Psoas muscle (tissue), 8 donors: ENCODE data around the gene CMTM2. TPM values are rescaled to one million over a fixed set of nuclear protein-coding genes. Genes with fewer than 3 reads are reported as not detected.
"Not testable (repeated sequence)": the region's sequence is repeated elsewhere in the genome, so short reads cannot be mapped to it uniquely, and the experiment has no call there.

Experiments used
- ATAC-seq, 4 donors: fragments of 200-7000 bp; cut with Tn5 transposase; one replicate each; pipeline ENCODE4 v1.9.1; 2020; ENCODE audit warnings: moderate library complexity in 3 of 4, mild to moderate bottlenecking in 2 of 4
- DNase-seq, 2 donors: peaks; one replicate each; pipeline ENCODE4 v3.0.0-alpha.2; 2020
- H3K27ac ChIP-seq: fragments of 200-600 bp; one replicate; pipeline ENCODE4 v1.8.0; 2022
- H3K27me3 ChIP-seq, 3 donors: fragments of 200-600 bp in 1 of 3; one replicate each; pipeline versions ENCODE4 v1.6.1 to v1.8.0; 2013 to 2022; ENCODE audit warnings: low read length in 2 of 3, mild to moderate bottlenecking in 2 of 3, moderate library complexity in 1 of 3; ENCODE audit not compliant: insufficient read depth in 3 of 3
- H3K36me3 ChIP-seq, 2 donors: fragments of 200-600 bp in 1 of 2; one replicate each; pipeline versions ENCODE4 v1.6.1 to v1.8.0; 2013 to 2022; ENCODE audit warnings: low read depth in 1 of 2, mild to moderate bottlenecking in 1 of 2, moderate library complexity in 1 of 2; ENCODE audit not compliant: insufficient read depth in 1 of 2
- H3K4me1 ChIP-seq: fragments of 200-600 bp; one replicate; pipeline ENCODE4 v1.8.0; 2022
- H3K4me3 ChIP-seq: fragments of 200-600 bp; one replicate; pipeline ENCODE4 v1.8.0; 2022; ENCODE audit warnings: mild to moderate bottlenecking
- H3K9me3 ChIP-seq: fragments of 200-600 bp; one replicate; pipeline ENCODE4 v1.8.0; 2022
- WGBS, 3 donors: extraction: QIAGEN DNeasy Blood & Tissue Kit; methylation state at CpG; one replicate each; pipeline versions ENCODE4 v1.1.6 to v1.1.7; 2013; 5-methylcytosine and 5-hydroxymethylcytosine counted together
- intact Hi-C, 2 donors: fragments of 100-400 bp; cut with DNase I; formaldehyde crosslinking; loops; one replicate each; pipeline versions ENCODE4 v1.11.0 to v1.14.2; 2022
- polyA plus RNA-seq, 3 donors: library from polyadenylated mRNA; stranded (reverse); fragments of 200-250 nt; gene quantifications; one replicate each; pipeline ENCODE4 v1.2.3, GENCODE V29; 2013
- total RNA-seq, 4 donors: library from RNA; stranded (reverse); fragmentation: NEBNext Ultra II Directional in 2 of 4; extraction: Animal tissue kit (Norgen Biotek cat#: 25700) in 2 of 4; gene quantifications; one replicate each; pipeline versions ENCODE4 v1.2.1 to v1.2.4, GENCODE V29; 2021 to 2023
- TF ChIP-seq, protein P1 (sequence below): fragments of 200-600 bp; IDR thresholded peaks from one replicate; pipeline ENCODE4 v1.8.0; 2022; ENCODE audit warnings: antibody characterized with exemption
- donor health status: healthy with polysubstance abuse.
- donor health status: DM: no; HTN: no; CAD: no; lungs with moderate emphysema.
- donor health status: Bipolar disorder and iron deficiency.
- donor health status: healthy.
- donor health status: DM: yes; HTN: yes; CAD: no.
- donor health status: DM: no; HTN: no; CAD: no.
- donor health status: DM: no; HTN: no; CAD: no.
- donor health status: DM: yes; HTN: yes; CAD: no.

Gene CMTM2
- total and polyA plus RNA-seq, 7 donors = 0.17 TPM; not detected in 6

DNA sequence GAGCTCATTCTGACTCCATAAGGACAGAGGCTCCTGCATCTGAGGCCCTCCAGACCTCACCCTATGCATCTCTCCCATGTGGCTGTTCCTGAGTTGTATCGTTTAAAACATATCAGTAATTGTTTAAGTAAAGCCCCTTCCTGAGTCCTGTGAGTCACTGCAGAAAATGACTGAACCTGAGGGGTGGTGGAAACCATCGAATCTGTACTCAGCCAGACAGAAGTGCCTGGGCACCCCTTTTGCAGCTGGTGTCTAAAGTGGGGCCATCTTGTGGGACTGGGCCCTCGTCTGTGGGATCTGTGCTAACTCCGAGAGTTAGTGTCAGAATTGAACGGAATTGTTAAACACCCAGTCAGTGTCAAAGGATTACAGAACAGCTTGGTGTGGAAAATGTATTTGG, 50.6 kb downstream of the CMTM2 start:
- DNase-seq = no peak
- no peaks in the 10 kb centered on the region for H3K27me3 ChIP-seq
- H3K36me3 ChIP-seq = no peaks in the 10 kb centered on the region
- intact Hi-C loops = no loop called here
- no peak overlapping the region for H3K4me3 ChIP-seq
- TF ChIP-seq, protein P1, sequence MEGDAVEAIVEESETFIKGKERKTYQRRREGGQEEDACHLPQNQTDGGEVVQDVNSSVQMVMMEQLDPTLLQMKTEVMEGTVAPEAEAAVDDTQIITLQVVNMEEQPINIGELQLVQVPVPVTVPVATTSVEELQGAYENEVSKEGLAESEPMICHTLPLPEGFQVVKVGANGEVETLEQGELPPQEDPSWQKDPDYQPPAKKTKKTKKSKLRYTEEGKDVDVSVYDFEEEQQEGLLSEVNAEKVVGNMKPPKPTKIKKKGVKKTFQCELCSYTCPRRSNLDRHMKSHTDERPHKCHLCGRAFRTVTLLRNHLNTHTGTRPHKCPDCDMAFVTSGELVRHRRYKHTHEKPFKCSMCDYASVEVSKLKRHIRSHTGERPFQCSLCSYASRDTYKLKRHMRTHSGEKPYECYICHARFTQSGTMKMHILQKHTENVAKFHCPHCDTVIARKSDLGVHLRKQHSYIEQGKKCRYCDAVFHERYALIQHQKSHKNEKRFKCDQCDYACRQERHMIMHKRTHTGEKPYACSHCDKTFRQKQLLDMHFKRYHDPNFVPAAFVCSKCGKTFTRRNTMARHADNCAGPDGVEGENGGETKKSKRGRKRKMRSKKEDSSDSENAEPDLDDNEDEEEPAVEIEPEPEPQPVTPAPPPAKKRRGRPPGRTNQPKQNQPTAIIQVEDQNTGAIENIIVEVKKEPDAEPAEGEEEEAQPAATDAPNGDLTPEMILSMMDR = no peak
- no peaks in the 10 kb centered on the region for H3K9me3 ChIP-seq
- ATAC-seq = no peak
- no peaks in the 10 kb centered on the region for H3K4me1 ChIP-seq
- no peak overlapping the region for H3K27ac ChIP-seq
- WGBS, 3 donors = 89 to 93% (median 91%) methylated on average over 5 of the region's 5 CpGs

DNA sequence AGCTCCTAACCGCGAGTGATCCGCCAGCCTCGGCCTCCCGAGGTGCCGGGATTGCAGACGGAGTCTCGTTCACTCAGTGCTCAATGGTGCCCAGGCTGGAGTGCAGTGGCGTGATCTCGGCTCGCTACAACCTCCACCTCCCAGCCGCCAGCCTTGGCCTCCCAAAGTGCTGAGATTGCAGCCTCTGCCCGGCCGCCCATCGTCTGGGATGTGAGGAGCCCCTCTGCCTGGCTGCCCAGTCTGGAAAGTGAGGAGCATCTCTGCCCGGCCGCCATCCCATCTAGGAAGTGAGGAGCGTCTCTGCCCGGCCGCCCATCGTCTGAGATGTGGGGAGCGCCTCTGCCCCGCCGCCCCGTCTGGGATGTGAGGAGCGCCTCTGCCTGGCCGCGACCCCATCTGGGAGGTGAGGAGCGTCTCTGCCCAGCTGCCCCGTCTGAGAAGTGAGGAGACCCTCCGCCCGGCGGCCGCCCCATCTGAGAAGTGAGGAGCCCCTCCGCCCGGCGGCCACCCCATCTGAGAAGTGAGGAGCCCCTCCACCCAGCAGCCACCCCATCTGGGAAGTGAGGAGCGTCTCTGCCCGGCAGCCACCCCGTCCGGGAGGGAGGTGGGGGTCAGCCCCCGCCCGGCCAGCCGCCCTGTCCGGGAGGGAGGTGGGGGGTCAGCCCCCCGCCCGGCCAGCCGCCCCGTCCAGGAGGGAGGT, 51.4 kb downstream of the CMTM2 start:
- H3K36me3 ChIP-seq, ATAC-seq, H3K27ac ChIP-seq, H3K9me3 ChIP-seq, H3K27me3 ChIP-seq, intact Hi-C loops, DNase-seq, H3K4me1 ChIP-seq, H3K4me3 ChIP-seq: not testable (repeated sequence)
- WGBS, 3 donors = 93 to 96% (median 96%) methylated on average over 9 to 28 of the region's 49 CpGs

DNA sequence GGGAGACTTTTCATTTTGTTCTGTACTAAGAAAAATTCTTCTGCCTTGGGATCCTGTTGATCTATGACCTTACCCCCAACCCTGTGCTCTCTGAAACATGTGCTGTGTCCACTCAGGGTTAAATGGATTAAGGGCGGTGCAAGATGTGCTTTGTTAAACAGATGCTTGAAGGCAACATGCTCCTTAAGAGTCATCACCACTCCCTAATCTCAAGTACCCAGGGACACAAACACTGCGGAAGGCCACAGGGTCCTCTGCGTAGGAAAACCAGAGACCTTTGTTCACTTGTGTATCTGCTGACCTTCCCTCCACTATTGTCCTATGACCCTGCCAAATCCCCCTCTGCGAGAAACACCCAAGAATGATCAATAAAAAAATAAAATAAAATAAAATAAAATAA, 52.3 kb downstream of the CMTM2 start:
- 94 to 98% (median 97%) methylated on average over 3 of the region's 4 CpGs for WGBS, 3 donors
- H3K4me1 ChIP-seq, H3K27me3 ChIP-seq, intact Hi-C loops, H3K36me3 ChIP-seq, ATAC-seq, H3K27ac ChIP-seq, DNase-seq, H3K9me3 ChIP-seq, H3K4me3 ChIP-seq: not testable (repeated sequence)

DNA sequence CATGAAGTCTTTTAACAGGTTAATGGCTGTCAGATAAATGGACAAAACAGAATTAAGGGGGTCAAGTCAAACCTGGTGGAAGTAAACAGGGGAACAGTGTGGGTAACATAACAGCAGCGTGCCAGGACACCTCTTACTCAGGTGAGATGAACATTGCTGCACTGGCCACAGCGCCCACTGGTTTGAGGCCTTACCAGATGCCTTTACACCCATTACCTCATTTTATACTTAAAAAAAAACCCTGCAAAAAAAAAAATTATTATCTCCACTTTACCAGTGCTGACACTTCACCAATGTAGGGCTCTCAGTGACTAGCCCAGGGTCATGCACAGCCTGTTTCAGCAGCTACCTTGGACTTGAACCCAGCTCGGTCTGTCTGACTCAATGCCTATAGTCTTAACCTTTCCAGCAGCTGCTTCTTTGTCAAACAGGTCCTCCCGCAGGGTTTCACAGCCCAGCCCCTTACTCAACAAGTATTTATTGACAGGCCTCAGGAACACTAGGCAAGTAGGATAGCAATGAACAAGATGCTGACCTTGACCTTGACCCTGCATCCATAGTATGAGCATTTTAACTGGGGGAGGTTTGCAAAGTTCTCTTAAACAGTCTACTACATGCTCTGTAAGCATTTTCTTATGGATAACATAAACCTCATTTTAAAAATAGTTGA, 55.4 kb downstream of the CMTM2 start:
- Histone ChIP-seq H3K36me3 (no peaks in the 10 kb centered on the region), H3K27me3 (no peaks in the 10 kb centered on the region), H3K27ac (no peak overlapping the region), H3K4me3 (no peak overlapping the region), H3K9me3 (no peaks in the 10 kb centered on the region), H3K4me1 (no peaks in the 10 kb centered on the region)
- ATAC-seq (no peak), DNase-seq (no peak)
- TF ChIP-seq, protein P1 = no peak
- intact Hi-C loops = no loop called here
- 95 to 97% (median 96%) methylated on average over 4 of the region's 4 CpGs for WGBS, 3 donors

DNA sequence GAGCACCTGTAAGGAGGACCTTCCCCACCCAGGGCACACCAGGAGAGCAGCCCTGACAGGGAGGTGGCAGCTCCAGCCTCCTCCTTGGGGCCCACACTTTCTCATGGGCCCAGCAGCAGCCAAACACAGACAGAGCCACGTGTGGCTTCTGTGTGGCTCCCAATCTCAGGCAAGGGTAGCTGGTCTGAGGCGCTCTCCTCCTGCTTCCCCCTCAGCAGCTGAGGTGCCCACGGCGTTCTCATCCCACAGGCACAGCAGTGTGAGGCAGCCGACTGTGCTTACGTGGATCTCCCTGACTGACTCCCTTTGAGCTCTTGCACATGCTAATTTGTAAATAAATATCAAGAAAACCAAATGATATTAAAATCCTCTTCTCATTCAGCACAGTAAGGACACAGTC, 56.1 kb downstream of the CMTM2 start:
- Histone ChIP-seq H3K27me3 (no peaks in the 10 kb centered on the region), H3K4me1 (no peaks in the 10 kb centered on the region), H3K27ac (no peak overlapping the region), H3K9me3 (no peaks in the 10 kb centered on the region), H3K4me3 (no peak overlapping the region), H3K36me3 (no peaks in the 10 kb centered on the region)
- ATAC-seq = no peak
- intact Hi-C loops = no loop called here
- WGBS, 3 donors = 75 to 95% (median 84%) methylated on average over 6 of the region's 6 CpGs
- TF ChIP-seq, protein P1 = no peak
- DNase-seq = no peak
